GM20431 (cell line): ENCODE data around the gene EFCAB10.
"Not testable (repeated sequence)": the region's sequence is repeated elsewhere in the genome, so short reads cannot be mapped to it uniquely, and the experiment has no call there.

Source experiments
- in situ Hi-C: fragments of 300-500 bp; cut with MseI, MboI; formaldehyde crosslinking; loops from one replicate; pipeline ENCODE4 v1.15.0; 2020; ENCODE audit warnings: low sequenced_read_pairs; ENCODE audit not compliant: unreplicated experiment

The EFCAB10 gene

GRCh38 chr7:105532709-105533460 lies 48.4 kb downstream of the EFCAB10 start:
- in situ Hi-C loops, result no loop called here

DNA sequence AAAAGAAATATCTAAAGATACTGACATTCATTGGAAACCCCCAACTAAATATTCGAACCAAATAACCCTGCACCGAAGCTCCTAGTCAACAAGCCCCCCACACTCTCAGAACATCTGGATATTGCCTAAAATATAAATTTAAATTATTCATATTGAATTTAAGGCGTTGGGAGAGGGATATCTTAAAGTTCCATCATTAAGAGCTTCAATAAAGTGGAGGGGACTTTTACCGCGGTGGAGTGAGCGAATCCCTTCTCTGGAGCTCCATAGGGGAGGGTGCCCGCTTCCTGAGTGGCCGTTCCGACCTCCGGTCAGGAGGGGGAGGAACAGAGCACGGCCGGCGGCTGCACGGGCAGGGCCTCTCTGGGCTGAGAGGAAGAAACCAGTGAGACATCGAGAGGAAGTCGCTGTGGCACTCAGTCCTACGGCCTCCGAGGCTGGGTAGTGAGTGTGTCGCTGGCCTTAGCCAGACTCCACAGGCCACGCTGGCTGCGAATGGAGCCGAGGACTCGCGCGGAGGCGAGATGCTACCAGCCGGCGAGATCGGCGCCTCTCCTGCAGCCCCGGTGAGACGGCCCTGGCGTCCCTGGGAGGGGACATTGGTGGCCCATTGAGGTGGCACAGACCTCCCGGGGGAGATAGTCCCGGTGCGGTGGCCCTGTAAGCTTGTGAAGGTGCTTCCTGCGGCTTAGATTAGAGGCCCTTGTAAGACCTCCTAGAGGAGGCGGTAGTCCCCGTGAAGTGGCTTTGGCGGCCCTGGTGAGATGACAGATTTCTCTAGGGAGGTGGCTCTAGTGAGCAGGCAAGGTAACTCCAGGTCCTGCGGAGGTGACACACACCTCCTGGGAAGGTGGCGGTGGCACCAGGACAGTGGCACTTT lies 49.3 kb downstream of the EFCAB10 start, which contains the start of gene RINT1:
Gene RINT1, plus strand, starts transcription at position 410 of the 880 bp plus-strand sequence. Its CDS starts 115 bp downstream, at position 525.
- in situ Hi-C loops, result no loop called here

DNA sequence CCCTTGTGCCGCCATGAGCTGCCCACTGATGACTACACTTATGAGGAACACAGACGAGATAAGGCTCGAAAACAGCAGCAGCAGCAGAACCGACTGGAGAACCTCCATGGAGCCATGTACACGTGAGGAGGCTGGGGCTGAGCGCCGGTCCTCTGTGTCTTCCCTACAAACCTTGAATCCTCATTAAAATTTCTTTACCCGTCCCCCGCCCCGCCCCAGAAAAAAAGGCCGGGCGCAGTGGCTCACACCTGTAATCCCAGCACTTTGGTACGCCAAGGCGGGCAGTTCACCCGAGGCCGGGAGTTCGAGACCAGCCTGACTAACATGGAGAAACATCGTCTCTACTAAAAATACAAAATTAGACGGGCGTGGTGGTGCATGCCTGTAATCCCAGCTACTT lies 50.7 kb downstream of the EFCAB10 start:
- in situ Hi-C loops, result no loop called here

DNA sequence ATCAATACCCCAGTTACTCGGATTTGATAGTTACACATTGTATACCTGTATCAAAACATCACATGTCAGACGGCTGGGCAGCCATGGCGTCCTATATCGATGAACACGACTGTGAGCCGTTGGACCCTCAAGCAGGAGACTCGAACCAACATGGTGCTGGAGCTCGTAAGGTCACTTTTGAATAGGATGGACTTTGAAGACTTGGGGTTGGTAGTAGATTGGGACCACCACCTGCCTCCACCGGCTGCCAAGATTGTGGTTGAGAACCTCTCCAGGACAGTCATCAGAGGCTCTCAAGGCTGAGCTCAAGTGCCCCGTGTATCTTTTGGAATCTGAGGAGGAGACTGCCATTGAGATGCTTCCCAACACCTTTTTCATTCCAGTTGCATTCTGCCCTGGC lies 51.2 kb downstream of the EFCAB10 start:
- in situ Hi-C loops, result no loop called here

- in situ Hi-C loops, result not testable (repeated sequence)
These were observed 53.6 kb downstream of the EFCAB10 start for GRCh38 chr7:105527737-105528136.

GRCh38 chr7:105524840-105525239 lies 56.5 kb downstream of the EFCAB10 start:
- in situ Hi-C loops, result no loop called here

DNA sequence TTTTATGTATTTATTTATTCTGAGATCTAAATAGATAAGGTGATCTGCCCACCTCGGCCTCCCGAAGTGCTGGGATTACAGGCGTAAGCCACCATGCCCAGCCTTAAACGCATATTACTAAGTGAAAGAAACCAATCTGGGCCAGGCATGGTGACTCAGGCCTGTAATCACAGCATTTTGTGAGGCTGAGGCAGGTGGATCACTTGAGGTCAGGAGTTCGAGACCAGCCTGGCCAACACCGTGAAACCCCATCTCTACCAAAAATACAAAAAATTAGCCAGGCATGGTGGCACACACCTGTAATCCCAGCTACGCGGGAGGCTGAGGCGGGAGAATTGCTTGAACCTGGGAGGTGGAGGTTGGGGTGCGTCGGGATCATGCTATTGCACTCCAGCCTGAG lies 56.9 kb downstream of the EFCAB10 start:
- in situ Hi-C loops, result not testable (repeated sequence)

- in situ Hi-C loops, result no loop called here
These were observed 59.4 kb downstream of the EFCAB10 start, which contains the start of gene PUS7 for GRCh38 chr7:105521717-105522463. Gene PUS7 (minus strand): TSS chr7:105522271. CDS start chr7:105508512, 13,759 bp downstream.

DNA sequence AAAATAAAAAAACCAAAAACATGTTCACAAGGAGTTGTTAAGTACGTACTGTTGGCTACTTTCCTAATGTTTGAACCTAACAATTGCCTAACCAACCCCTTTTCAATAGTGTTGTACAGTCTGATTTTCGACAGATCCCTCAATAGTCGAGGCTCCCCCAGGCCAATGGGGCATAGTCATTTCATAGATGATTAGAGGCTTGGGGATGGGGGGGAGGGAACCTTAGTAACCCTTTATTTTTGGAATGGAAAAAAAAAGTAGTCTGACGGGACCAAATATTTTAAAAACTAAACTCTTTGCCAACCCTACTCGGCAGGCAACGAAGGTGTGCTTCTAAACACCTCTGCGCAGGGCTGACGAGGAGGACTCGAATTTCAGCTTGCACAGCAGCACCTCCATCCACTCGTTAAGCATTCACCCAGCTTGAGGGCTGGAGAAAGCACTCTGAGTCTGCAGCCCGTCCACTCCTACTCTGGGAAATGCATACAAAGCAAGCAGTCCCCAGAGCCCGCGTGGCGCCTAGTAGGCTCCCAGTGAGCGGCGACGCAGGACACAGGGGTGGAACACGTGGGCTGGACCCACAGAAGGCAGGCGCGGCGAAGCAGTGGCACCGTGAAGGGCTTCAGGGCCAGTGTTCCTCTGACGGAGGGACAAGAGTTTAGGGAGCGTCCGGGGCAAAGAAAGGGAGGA lies 60.1 kb downstream of the EFCAB10 start:
- in situ Hi-C loops, result no loop called here

GRCh38 chr7:105520620-105521019 lies 60.7 kb downstream of the EFCAB10 start:
- in situ Hi-C loops, result not testable (repeated sequence)

GRCh38 chr7:105519353-105519752 lies 61.9 kb downstream of the EFCAB10 start:
- in situ Hi-C loops, result no loop called here

GRCh38 chr7:105515610-105516009 lies 65.7 kb downstream of the EFCAB10 start:
- in situ Hi-C loops, result not testable (repeated sequence)
